ENCODE measurements around the gene DLD.
A peak's percentile ranks its signal among the peaks of the same experiment; 100 is the strongest.

Gene DLD

GRCh38 chr7:107860279-107860961 is 30.6 kb upstream of the DLD start:
- Histone ChIP-seq H3K4me2 (ENCODE audit: insufficient read depth, low read length) (no peak overlapping the region), H3K27ac (ENCODE audit: low read length) (no peak overlapping the region), H3K4me3 (ENCODE audit: low read depth in 1 of 2, low read length in 2 of 2) (no peak overlapping the region), H3K36me3 (ENCODE audit: insufficient read depth, low read length) (no peaks in the 10 kb centered on the region), H3K4me1 (ENCODE audit: insufficient read depth, low read length) (peaks cover 7% of the 10 kb centered on the region; the same call in 1 of the 2 replicates), H2AFZ (ENCODE audit: low read depth, low read length) (no peak overlapping the region), H3K79me2 (ENCODE audit: insufficient read depth, low read length) (no peaks in the 10 kb centered on the region), H3K9me3 (ENCODE audit: insufficient read depth, low read length, severe bottlenecking) (no peaks in the 10 kb centered on the region), H3K9ac (ENCODE audit: low read depth, low read length) (no peak overlapping the region), H4K20me1 (ENCODE audit: insufficient read depth, low read length) (no peaks in the 10 kb centered on the region), H3K27me3 (ENCODE audit: insufficient read depth, low read length, poor library complexity) (peaks cover 2% of the 10 kb centered on the region)
- no peak for ATAC-seq (ENCODE audit: insufficient read depth, low read depth)
- TF ChIP-seq CTCF (IDR thresholded peaks at IDR 0.05; ENCODE audit: borderline replicate concordance, extremely low read depth, low read length, poor library complexity, severe bottlenecking) (no peak), EZH2 (IDR thresholded peaks at IDR 0.05; ENCODE audit: borderline replicate concordance, low read depth, low read length, severe bottlenecking) (peak; percentile 39)
- DNase-seq, result no peak

- no peak overlapping the region for H3K27ac ChIP-seq (ENCODE audit: low read length)
- H2AFZ ChIP-seq (ENCODE audit: low read depth, low read length), result no peak overlapping the region
- TF ChIP-seq CTCF (IDR thresholded peaks at IDR 0.05; ENCODE audit: borderline replicate concordance, extremely low read depth, low read length, poor library complexity, severe bottlenecking) (no peak), EZH2 (IDR thresholded peaks at IDR 0.05; ENCODE audit: borderline replicate concordance, low read depth, low read length, severe bottlenecking) (no peak)
- no peak overlapping the region for H3K9ac ChIP-seq (ENCODE audit: low read depth, low read length)
- no peak for DNase-seq
- no peaks in the 10 kb centered on the region for H3K9me3 ChIP-seq (ENCODE audit: insufficient read depth, low read length, severe bottlenecking)
- H3K4me3 ChIP-seq (ENCODE audit: low read depth in 1 of 2, low read length in 2 of 2), result no peak overlapping the region
- ATAC-seq (ENCODE audit: insufficient read depth, low read depth), result no peak
- no peaks in the 10 kb centered on the region for H3K79me2 ChIP-seq (ENCODE audit: insufficient read depth, low read length)
- H3K4me2 ChIP-seq (ENCODE audit: insufficient read depth, low read length), result no peak overlapping the region
- no peaks in the 10 kb centered on the region for H4K20me1 ChIP-seq (ENCODE audit: insufficient read depth, low read length)
- peaks cover 2% of the 10 kb centered on the region for H3K27me3 ChIP-seq (ENCODE audit: insufficient read depth, low read length, poor library complexity)
- no peaks in the 10 kb centered on the region for H3K36me3 ChIP-seq (ENCODE audit: insufficient read depth, low read length)
- peaks cover 7% of the 10 kb centered on the region; the same call in 1 of the 2 replicates for H3K4me1 ChIP-seq (ENCODE audit: insufficient read depth, low read length)
Measured at GRCh38 chr7:107860981-107861652, 29.9 kb upstream of the DLD start.

- no peaks in the 10 kb centered on the region for H3K36me3 ChIP-seq (ENCODE audit: insufficient read depth, low read length)
- ATAC-seq (ENCODE audit: insufficient read depth, low read depth), result no peak
- no peak overlapping the region for H3K27ac ChIP-seq (ENCODE audit: low read length)
Measured at GRCh38 chr7:107865956-107866775, 24.8 kb upstream of the DLD start.

More at GRCh38 chr7:107865956-107866775, 24.8 kb upstream of the DLD start:
- Histone ChIP-seq H3K4me2 (ENCODE audit: insufficient read depth, low read length) (no peak overlapping the region), H3K4me1 (ENCODE audit: insufficient read depth, low read length) (no peaks in the 10 kb centered on the region), H3K27me3 (ENCODE audit: insufficient read depth, low read length, poor library complexity) (peaks cover 6% of the 10 kb centered on the region), H2AFZ (ENCODE audit: low read depth, low read length) (no peak overlapping the region), H3K79me2 (ENCODE audit: insufficient read depth, low read length) (no peaks in the 10 kb centered on the region), H4K20me1 (ENCODE audit: insufficient read depth, low read length) (no peaks in the 10 kb centered on the region), H3K9me3 (ENCODE audit: insufficient read depth, low read length, severe bottlenecking) (no peaks in the 10 kb centered on the region), H3K9ac (ENCODE audit: low read depth, low read length) (no peak overlapping the region), H3K4me3 (ENCODE audit: low read depth in 1 of 2, low read length in 2 of 2) (no peak overlapping the region)
- TF ChIP-seq EZH2 (IDR thresholded peaks at IDR 0.05; ENCODE audit: borderline replicate concordance, low read depth, low read length, severe bottlenecking) (no peak), CTCF (IDR thresholded peaks at IDR 0.05; ENCODE audit: borderline replicate concordance, extremely low read depth, low read length, poor library complexity, severe bottlenecking) (no peak)
- no peak for DNase-seq

All from DND-41 (cell line).